Measurements from ENCODE around the gene ANKRD44. TPM values are rescaled to one million over a fixed set of nuclear protein-coding genes. Genes with fewer than 3 reads are reported as not detected.
A peak's percentile ranks its signal among the peaks of the same experiment; 100 is the strongest.

Gene ANKRD44
- total RNA-seq, 1 experiment from 2014 or later: 2.4 TPM

GRCh38 chr2:197001921-197002320 lies 308.7 kb downstream of the ANKRD44 start:
- H2AFZ ChIP-seq (ENCODE audit: low read length): no peak overlapping the region
- peak; percentile 18; the same call in 1 of the 2 replicates for ATAC-seq
- no peaks in the 10 kb centered on the region for H3K27me3 ChIP-seq (ENCODE audit: low read length)
- H3F3A ChIP-seq (ENCODE audit: low read length, unreplicated experiment): no peaks in the 10 kb centered on the region
- no peak overlapping the region for H3K9ac ChIP-seq (ENCODE audit: low read length)
- DNase-seq: no peak
- H3K4me1 ChIP-seq (ENCODE audit: insufficient read depth, low read length): no peaks in the 10 kb centered on the region
- no peak overlapping the region for H3K27ac ChIP-seq (ENCODE audit: low read length)
- TF ChIP-seq CTCF (conservative IDR thresholded peaks at IDR 0.05; ENCODE audit: low read depth, low read length) (no peak), EZH2 (IDR thresholded peaks at IDR 0.05; ENCODE audit: low read length, unreplicated experiment) (no peak), EZH2phosphoT487 (IDR thresholded peaks at IDR 0.05; ENCODE audit: borderline replicate concordance, low read length) (no peak)
- ChIA-PET POLR2A (ENCODE audit: unreplicated experiment) (no interaction called here), CTCF (no interaction called here)
- H3K79me2 ChIP-seq (ENCODE audit: low read length): no peaks in the 10 kb centered on the region
- H4K20me1 ChIP-seq (ENCODE audit: low read length): no peaks in the 10 kb centered on the region
- H3K9me2 ChIP-seq (replicated peaks; ENCODE audit: low read length): no peaks in the 10 kb centered on the region
- BruUV-seq (replicated peaks): no TSS peak
- H3K4me3 ChIP-seq (ENCODE audit: low read length): no peak overlapping the region
- H3K36me3 ChIP-seq (ENCODE audit: low read depth, low read length): no peaks in the 10 kb centered on the region
- intact Hi-C loops (cut with micrococcal nuclease): no loop called here
- no peaks in the 10 kb centered on the region for H3K9me3 ChIP-seq (ENCODE audit: low read length)
- H3K4me2 ChIP-seq (ENCODE audit: low read length): no peak overlapping the region

GRCh38 chr2:196995757-196996314 lies 314.7 kb downstream of the ANKRD44 start:
- H3K9me2 ChIP-seq (replicated peaks; ENCODE audit: low read length): no peaks in the 10 kb centered on the region
- H2AFZ ChIP-seq (ENCODE audit: low read length): no peak overlapping the region
- no peak overlapping the region for H3K4me3 ChIP-seq (ENCODE audit: low read length)
- H3F3A ChIP-seq (ENCODE audit: low read length, unreplicated experiment): no peaks in the 10 kb centered on the region
- H3K4me1 ChIP-seq (ENCODE audit: insufficient read depth, low read length): no peaks in the 10 kb centered on the region
- ChIA-PET POLR2A (ENCODE audit: unreplicated experiment) (no interaction called here), CTCF (no interaction called here)
- no peaks in the 10 kb centered on the region for H4K20me1 ChIP-seq (ENCODE audit: low read length)
- ATAC-seq (no peak), DNase-seq (no peak)
- TF ChIP-seq CTCF (conservative IDR thresholded peaks at IDR 0.05; ENCODE audit: low read depth, low read length) (no peak), EZH2 (IDR thresholded peaks at IDR 0.05; ENCODE audit: low read length, unreplicated experiment) (no peak), EZH2phosphoT487 (IDR thresholded peaks at IDR 0.05; ENCODE audit: borderline replicate concordance, low read length) (no peak)
- H3K4me2 ChIP-seq (ENCODE audit: low read length): no peak overlapping the region
- H3K27ac ChIP-seq (ENCODE audit: low read length): no peak overlapping the region
- intact Hi-C loops (cut with micrococcal nuclease): no loop called here
- no peak overlapping the region for H3K9ac ChIP-seq (ENCODE audit: low read length)
- no peaks in the 10 kb centered on the region for H3K9me3 ChIP-seq (ENCODE audit: low read length)
- no peaks in the 10 kb centered on the region for H3K79me2 ChIP-seq (ENCODE audit: low read length)
- no peaks in the 10 kb centered on the region for H3K27me3 ChIP-seq (ENCODE audit: low read length)
- no peaks in the 10 kb centered on the region for H3K36me3 ChIP-seq (ENCODE audit: low read depth, low read length)
- no TSS peak for BruUV-seq (replicated peaks)

- intact Hi-C loops (cut with micrococcal nuclease): no loop called here
- Histone ChIP-seq H3K4me3 (ENCODE audit: low read length) (no peak overlapping the region), H3K4me2 (ENCODE audit: low read length) (no peak overlapping the region), H3K27me3 (ENCODE audit: low read length) (no peaks in the 10 kb centered on the region), H3F3A (ENCODE audit: low read length, unreplicated experiment) (no peaks in the 10 kb centered on the region), H3K36me3 (ENCODE audit: low read depth, low read length) (no peaks in the 10 kb centered on the region), H4K20me1 (ENCODE audit: low read length) (no peaks in the 10 kb centered on the region), H2AFZ (ENCODE audit: low read length) (no peak overlapping the region), H3K9me2 (replicated peaks; ENCODE audit: low read length) (no peaks in the 10 kb centered on the region), H3K79me2 (ENCODE audit: low read length) (no peaks in the 10 kb centered on the region), H3K27ac (ENCODE audit: low read length) (no peak overlapping the region), H3K9me3 (ENCODE audit: low read length) (no peaks in the 10 kb centered on the region), H3K9ac (ENCODE audit: low read length) (no peak overlapping the region), H3K4me1 (ENCODE audit: insufficient read depth, low read length) (no peaks in the 10 kb centered on the region)
- ATAC-seq: no peak
- TF ChIP-seq CTCF (conservative IDR thresholded peaks at IDR 0.05; ENCODE audit: low read depth, low read length) (no peak), EZH2 (IDR thresholded peaks at IDR 0.05; ENCODE audit: low read length, unreplicated experiment) (no peak)
- BruUV-seq (replicated peaks): no TSS peak
- POLR2A ChIA-PET (ENCODE audit: unreplicated experiment): no interaction called here
- DNase-seq: no peak
- CTCF ChIA-PET: no interaction called here
Observed at GRCh38 chr2:196994764-196995163, 315.8 kb downstream of the ANKRD44 start.

All from PC-3 (cell line).